SK-N-SH treated with all-trans-retinoic acid at 6 μM for 48 hours (cell line): Measurements from ENCODE around the gene SCNN1B.

Experiments
- ATAC-seq: fragments of 200-7000 bp; cut with Tn5 transposase; 3 replicates; pipeline ENCODE4 v1.9.1; 2020; ENCODE audit warnings: mild to moderate bottlenecking, moderate library complexity
- ARNTL ChIP-seq: fragments of 450-650 bp; formaldehyde crosslinking; IDR thresholded peaks from 2 replicates; pipeline ENCODE4 v1.5.0; 2020; ENCODE audit warnings: low read depth, mild to moderate bottlenecking, moderate library complexity, borderline replicate concordance
- BACH2 ChIP-seq: fragments of 250-450 bp; sonication (Bioruptor Pico); IDR thresholded peaks from 2 replicates; pipeline ENCODE4 v1.9.0; 2021; ENCODE audit warnings: mild to moderate bottlenecking, borderline replicate concordance
- CREB5 ChIP-seq: fragments of 250-450 bp; sonication (Bioruptor Pico); IDR thresholded peaks from 2 replicates; pipeline ENCODE4 v1.5.1; 2020; ENCODE audit warnings: low read depth, mild to moderate bottlenecking, moderate library complexity
- CSDC2 ChIP-seq: fragments of 250-450 bp; sonication (Bioruptor Pico); IDR thresholded peaks from 2 replicates; pipeline ENCODE4 v1.5.0; 2020; ENCODE audit warnings: mild to moderate bottlenecking, moderate library complexity
- ESRRG ChIP-seq: fragments of 250-450 bp; sonication (Bioruptor Pico); IDR thresholded peaks from 2 replicates; pipeline ENCODE4 v1.6.1; 2021; ENCODE audit warnings: mild to moderate bottlenecking
- ISL1 ChIP-seq: fragments of 250-450 bp; sonication (Bioruptor Pico); IDR thresholded peaks from 2 replicates; pipeline ENCODE4 v2.1.2; 2022; ENCODE audit warnings: mild to moderate bottlenecking, moderate library complexity
- PATZ1 ChIP-seq: fragments of 250-450 bp; sonication (Bioruptor Pico); IDR thresholded peaks from 2 replicates; pipeline ENCODE4 v1.8.0; 2020; ENCODE audit warnings: mild to moderate bottlenecking, moderate library complexity, borderline replicate concordance
- PPARA ChIP-seq: fragments of 250-450 bp; sonication (Bioruptor Pico); IDR thresholded peaks from 2 replicates; pipeline ENCODE4 v1.5.0; 2020; ENCODE audit warnings: mild to moderate bottlenecking, borderline replicate concordance
- RARB ChIP-seq: fragments of 250-450 bp; sonication (Bioruptor Pico); IDR thresholded peaks from 2 replicates; pipeline ENCODE4 v1.8.0; 2021; ENCODE audit warnings: mild to moderate bottlenecking, moderate library complexity
- SNAI2 ChIP-seq: fragments of 250-450 bp; sonication (Bioruptor Pico); IDR thresholded peaks from 2 replicates; pipeline ENCODE4 v1.5.0; 2020; ENCODE audit warnings: mild to moderate bottlenecking, moderate library complexity
- TCF4 ChIP-seq: fragments of 250-450 bp; sonication (Bioruptor Pico); IDR thresholded peaks from 2 replicates; pipeline ENCODE4 v1.8.0; 2021; ENCODE audit warnings: mild to moderate bottlenecking, moderate library complexity, borderline replicate concordance
- TOX ChIP-seq: fragments of 250-450 bp; sonication (Bioruptor Pico); IDR thresholded peaks from 2 replicates; pipeline ENCODE4 v1.8.0; 2021; ENCODE audit warnings: mild to moderate bottlenecking, moderate library complexity, borderline replicate concordance
- TSHZ2 ChIP-seq: fragments of 250-450 bp; sonication (Bioruptor Pico); IDR thresholded peaks from 2 replicates; pipeline ENCODE4 v1.5.0; 2020; ENCODE audit warnings: mild to moderate bottlenecking, moderate library complexity
- ZC3H10 ChIP-seq: fragments of 250-450 bp; sonication (Bioruptor Pico); IDR thresholded peaks from 2 replicates; pipeline ENCODE4 v1.5.1; 2021; ENCODE audit warnings: mild to moderate bottlenecking, moderate library complexity
- ZFP3 ChIP-seq: fragments of 250-450 bp; sonication (Bioruptor Pico); IDR thresholded peaks from 2 replicates; pipeline ENCODE4 v1.5.0; 2020; ENCODE audit warnings: mild to moderate bottlenecking, moderate library complexity
- ZFP30 ChIP-seq: fragments of 450-650 bp; formaldehyde crosslinking; IDR thresholded peaks from 2 replicates; pipeline ENCODE4 v1.5.0; 2022; ENCODE audit warnings: mild to moderate bottlenecking, moderate library complexity
- ZNF565 ChIP-seq: fragments of 450-650 bp; formaldehyde crosslinking; conservative IDR thresholded peaks from 2 replicates; pipeline ENCODE4 v1.5.0; 2020; ENCODE audit warnings: low read depth, mild to moderate bottlenecking, moderate library complexity
- TF ChIP-seq, protein P1 (sequence below): fragments of 250-450 bp; sonication (Bioruptor Pico); IDR thresholded peaks from 2 replicates; pipeline ENCODE4 v1.8.0; 2021; ENCODE audit warnings: low read depth, mild to moderate bottlenecking, moderate library complexity, borderline replicate concordance
- TF ChIP-seq, protein P2 (sequence below): fragments of 250-450 bp; sonication (Bioruptor Pico); IDR thresholded peaks from 2 replicates; pipeline ENCODE4 v1.5.1; 2021; ENCODE audit warnings: mild to moderate bottlenecking, moderate library complexity

SCNN1B gene

DNA sequence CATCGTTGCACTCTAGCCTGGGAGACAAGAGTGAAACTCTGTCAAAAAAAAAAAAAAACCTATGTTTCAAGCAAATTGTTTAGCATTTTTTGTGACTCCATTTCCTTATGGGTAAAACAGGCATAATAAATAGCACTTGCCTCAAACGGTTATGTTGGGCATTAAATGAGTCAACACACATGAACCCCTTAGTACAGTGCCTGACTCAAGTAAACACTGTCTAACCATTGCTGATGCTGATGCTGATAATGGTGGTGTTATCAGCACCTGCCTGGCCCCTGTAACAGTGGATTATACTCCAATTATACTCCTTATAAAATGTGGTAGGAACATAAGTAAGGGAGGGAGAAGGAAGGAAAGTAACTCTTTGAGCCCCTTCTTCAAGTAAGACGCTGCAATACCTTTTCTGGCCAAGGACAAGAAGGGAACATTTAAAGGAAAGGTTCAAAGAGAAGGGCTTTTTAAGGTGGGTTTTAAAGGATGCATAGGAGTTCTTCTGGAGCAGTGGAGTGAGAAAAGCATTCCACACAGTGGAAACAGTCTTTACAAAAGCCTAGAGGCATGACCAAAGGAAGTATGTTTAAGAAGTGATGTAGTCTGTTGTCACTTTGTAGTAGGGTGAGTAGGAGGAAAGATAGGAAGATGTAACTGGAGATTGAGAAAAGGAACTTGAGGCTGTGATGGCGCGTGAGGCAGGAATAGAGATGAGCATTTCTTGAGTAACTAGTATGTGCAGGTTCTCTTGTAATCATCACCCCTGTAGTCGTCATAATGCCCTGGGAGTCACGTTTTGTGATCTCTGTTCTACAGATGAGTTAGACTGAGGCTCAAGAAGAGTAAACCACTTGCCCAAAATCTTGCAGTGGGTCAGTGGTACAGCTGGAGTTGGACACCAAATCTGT, 4.3 kb downstream of the SCNN1B start:
- no peak for TF ChIP-seq ZNF565 (CRISPR knock-in tag)
- no peak for TF ChIP-seq BACH2 (CRISPR knock-in tag)
- TF ChIP-seq SNAI2 (CRISPR knock-in tag), result no peak
- peak; percentile 92 for TF ChIP-seq ZFP3
- TF ChIP-seq TOX (CRISPR knock-in tag), result no peak
- no peak for ATAC-seq

GRCh38 chr16:23310217-23310616, 8.1 kb downstream of the SCNN1B start:
- TF ChIP-seq, protein P1, sequence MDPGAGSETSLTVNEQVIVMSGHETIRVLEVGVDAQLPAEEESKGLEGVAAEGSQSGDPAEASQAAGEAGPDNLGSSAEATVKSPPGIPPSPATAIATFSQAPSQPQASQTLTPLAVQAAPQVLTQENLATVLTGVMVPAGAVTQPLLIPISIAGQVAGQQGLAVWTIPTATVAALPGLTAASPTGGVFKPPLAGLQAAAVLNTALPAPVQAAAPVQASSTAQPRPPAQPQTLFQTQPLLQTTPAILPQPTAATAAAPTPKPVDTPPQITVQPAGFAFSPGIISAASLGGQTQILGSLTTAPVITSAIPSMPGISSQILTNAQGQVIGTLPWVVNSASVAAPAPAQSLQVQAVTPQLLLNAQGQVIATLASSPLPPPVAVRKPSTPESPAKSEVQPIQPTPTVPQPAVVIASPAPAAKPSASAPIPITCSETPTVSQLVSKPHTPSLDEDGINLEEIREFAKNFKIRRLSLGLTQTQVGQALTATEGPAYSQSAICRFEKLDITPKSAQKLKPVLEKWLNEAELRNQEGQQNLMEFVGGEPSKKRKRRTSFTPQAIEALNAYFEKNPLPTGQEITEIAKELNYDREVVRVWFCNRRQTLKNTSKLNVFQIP (CRISPR knock-in tag), result no peak
- TF ChIP-seq RARB (CRISPR knock-in tag) (no peak), ZNF565 (CRISPR knock-in tag) (no peak), CSDC2 (CRISPR knock-in tag) (no peak), ZFP3 (no peak), TCF4 (CRISPR knock-in tag) (no peak), ARNTL (CRISPR knock-in tag) (no peak), ESRRG (CRISPR knock-in tag) (no peak), ZC3H10 (no peak), PATZ1 (CRISPR knock-in tag) (no peak), ZFP30 (CRISPR knock-in tag) (no peak), SNAI2 (CRISPR knock-in tag) (no peak), CREB5 (no peak), BACH2 (CRISPR knock-in tag) (no peak), TSHZ2 (CRISPR knock-in tag) (no peak), ISL1 (CRISPR knock-in tag) (no peak), TOX (CRISPR knock-in tag) (no peak)
- TF ChIP-seq, protein P2, sequence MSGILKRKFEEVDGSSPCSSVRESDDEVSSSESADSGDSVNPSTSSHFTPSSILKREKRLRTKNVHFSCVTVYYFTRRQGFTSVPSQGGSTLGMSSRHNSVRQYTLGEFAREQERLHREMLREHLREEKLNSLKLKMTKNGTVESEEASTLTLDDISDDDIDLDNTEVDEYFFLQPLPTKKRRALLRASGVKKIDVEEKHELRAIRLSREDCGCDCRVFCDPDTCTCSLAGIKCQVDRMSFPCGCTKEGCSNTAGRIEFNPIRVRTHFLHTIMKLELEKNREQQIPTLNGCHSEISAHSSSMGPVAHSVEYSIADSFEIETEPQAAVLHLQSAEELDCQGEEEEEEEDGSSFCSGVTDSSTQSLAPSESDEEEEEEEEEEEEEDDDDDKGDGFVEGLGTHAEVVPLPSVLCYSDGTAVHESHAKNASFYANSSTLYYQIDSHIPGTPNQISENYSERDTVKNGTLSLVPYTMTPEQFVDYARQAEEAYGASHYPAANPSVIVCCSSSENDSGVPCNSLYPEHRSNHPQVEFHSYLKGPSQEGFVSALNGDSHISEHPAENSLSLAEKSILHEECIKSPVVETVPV (CRISPR knock-in tag), result no peak

DNA sequence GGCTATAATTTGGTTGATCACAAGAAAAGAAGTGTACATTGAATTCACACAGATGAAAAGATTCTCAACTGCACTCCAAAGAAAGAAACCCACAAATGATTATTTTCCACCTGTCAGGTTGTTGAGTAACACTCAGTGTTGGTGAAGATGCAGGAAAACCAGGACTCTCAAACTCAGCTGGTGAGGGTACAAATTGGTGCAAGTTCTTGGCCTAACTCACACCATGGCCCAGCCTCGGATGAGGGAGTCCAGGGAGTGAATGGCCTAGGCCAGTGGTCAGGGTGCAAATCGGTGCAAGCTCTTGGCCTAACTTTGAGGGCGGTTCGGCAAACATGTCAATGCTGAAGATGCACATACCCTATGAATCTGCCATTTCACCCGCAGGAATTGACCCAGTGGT, 8.6 kb downstream of the SCNN1B start:
- no peak for ATAC-seq
- TF ChIP-seq ZFP3, result no peak
- TF ChIP-seq, protein P2 (CRISPR knock-in tag), result no peak
- no peak for TF ChIP-seq CREB5
- TF ChIP-seq ARNTL (CRISPR knock-in tag), result no peak
- no peak for TF ChIP-seq TSHZ2 (CRISPR knock-in tag)
- no peak for TF ChIP-seq PPARA (CRISPR knock-in tag)
- no peak for TF ChIP-seq BACH2 (CRISPR knock-in tag)

More at GRCh38 chr16:23310217-23310616, 8.1 kb downstream of the SCNN1B start:
- ATAC-seq, result no peak
